SK-N-MC (cell line): ENCODE data around the gene AGER.

Experiments used
- EZH2 ChIP-seq: fragments of 200-600 bp; sonication (generic); IDR thresholded peaks from one replicate; pipeline ENCODE4 v1.6.1; 2017; ENCODE audit warnings: antibody characterized with exemption
- POLR2AphosphoS5 ChIP-seq: IDR thresholded peaks from 2 replicates; pipeline ENCODE4 v1.6.1; 2012; ENCODE audit warnings: mild to moderate bottlenecking, low read depth, low read length, borderline replicate concordance

DNA sequence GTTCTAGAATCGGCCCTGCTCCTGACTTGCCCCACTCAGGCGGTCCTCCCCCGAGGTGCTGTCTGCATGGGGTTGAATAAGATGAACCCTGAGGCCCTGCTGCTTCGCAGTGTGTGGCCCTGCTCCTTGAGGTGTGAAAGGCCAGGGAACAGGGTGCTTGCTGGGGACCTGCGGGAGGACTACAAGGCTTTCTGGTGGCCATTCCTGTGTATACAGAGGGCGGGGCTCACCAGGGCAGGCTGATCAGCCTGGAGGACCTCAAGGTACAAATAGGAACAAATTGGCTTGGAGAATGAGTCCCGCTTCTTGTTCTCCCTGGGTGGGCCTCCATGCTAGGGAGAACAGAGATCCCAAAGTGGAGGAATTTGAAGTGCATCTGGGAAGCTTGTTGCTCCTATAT is 34.1 kb upstream of the AGER start:
- no peak for TF ChIP-seq POLR2AphosphoS5
- no peak for TF ChIP-seq EZH2
